H9 (cell line): ENCODE data around the gene PUM1. TPM values are rescaled to one million over a fixed set of nuclear protein-coding genes. Genes with fewer than 3 reads are reported as not detected.

ENCODE experiments used
- DNase-seq: peaks from one replicate; pipeline ENCODE4 v3.0.0-alpha.2; 2017
- H2AFZ ChIP-seq: one replicate; pipeline ENCODE4 v1.6.1; 2013; ENCODE audit warnings: mild to moderate bottlenecking, low read length, control low read depth, moderate library complexity
- H2AK5ac ChIP-seq: 2 replicates; pipeline ENCODE4 v1.6.1; 2013; ENCODE audit warnings: low read length, control low read depth, mixed read lengths; ENCODE audit not compliant: insufficient read length
- H2BK120ac ChIP-seq: one replicate; pipeline ENCODE4 v1.6.1; 2013; ENCODE audit warnings: low read depth, mild to moderate bottlenecking, low read length, control low read depth, inconsistent platforms; ENCODE audit not compliant: poor library complexity, severe bottlenecking
- H2BK12ac ChIP-seq: 2 replicates; pipeline ENCODE4 v1.6.1; 2013; ENCODE audit warnings: low read length, control low read depth, mixed read lengths, low read depth; ENCODE audit not compliant: insufficient read length
- H2BK15ac ChIP-seq: 2 replicates; pipeline ENCODE4 v1.6.1; 2013; ENCODE audit warnings: low read depth, low read length, control low read depth
- H2BK20ac ChIP-seq: one replicate; pipeline ENCODE4 v1.6.1; 2013; ENCODE audit warnings: low read depth, mild to moderate bottlenecking, low read length, control low read depth, inconsistent platforms; ENCODE audit not compliant: poor library complexity, severe bottlenecking
- H2BK5ac ChIP-seq: 2 replicates; pipeline ENCODE4 v1.6.1; 2013; ENCODE audit warnings: low read length, control low read depth, mixed read lengths; ENCODE audit not compliant: insufficient read length
- H3K14ac ChIP-seq: 2 replicates; pipeline ENCODE4 v1.6.1; 2013; ENCODE audit warnings: low read length, control low read depth; ENCODE audit not compliant: insufficient read depth
- H3K18ac ChIP-seq: 2 replicates; pipeline ENCODE4 v1.6.1; 2013; ENCODE audit warnings: low read depth, mild to moderate bottlenecking, mixed read lengths, low read length, control low read depth; ENCODE audit not compliant: insufficient read length
- H3K23ac ChIP-seq: 2 replicates; pipeline ENCODE4 v1.6.1; 2013; ENCODE audit warnings: low read length, control low read depth, mixed read lengths, low read depth; ENCODE audit not compliant: insufficient read length
- H3K23me2 ChIP-seq: 2 replicates; pipeline ENCODE4 v1.6.1; 2013; ENCODE audit warnings: low read depth, mild to moderate bottlenecking, mixed read lengths, low read length, control low read depth; ENCODE audit not compliant: insufficient read length, poor library complexity, severe bottlenecking
- H3K27ac ChIP-seq: 2 replicates; pipeline ENCODE4 v1.5.1; 2013; ENCODE audit warnings: low read length, control low read depth, mixed read lengths, low read depth; ENCODE audit not compliant: insufficient read length
- H3K27me3 ChIP-seq: 2 replicates; pipeline ENCODE4 v1.6.1; 2013; ENCODE audit warnings: low read length, control low read depth, inconsistent platforms; ENCODE audit not compliant: insufficient read depth
- H3K4ac ChIP-seq: 2 replicates; pipeline ENCODE4 v1.6.1; 2013; ENCODE audit warnings: low read depth, mild to moderate bottlenecking, control low read depth, inconsistent platforms, low read length, moderate library complexity
- H3K4me1 ChIP-seq: 2 replicates; pipeline ENCODE4 v1.6.1; 2013; ENCODE audit warnings: low read length, control low read depth, inconsistent platforms; ENCODE audit not compliant: insufficient read depth
- H3K4me2 ChIP-seq: 2 replicates; pipeline ENCODE4 v1.6.1; 2013; ENCODE audit warnings: low read length, control low read depth, mixed read lengths; ENCODE audit not compliant: insufficient read length, insufficient read depth
- H3K56ac ChIP-seq: 2 replicates; pipeline ENCODE4 v1.6.1; 2013; ENCODE audit warnings: low read depth, mild to moderate bottlenecking, mixed read lengths, low read length, control low read depth; ENCODE audit not compliant: insufficient read length
- H3K79me1 ChIP-seq: 2 replicates; pipeline ENCODE4 v1.6.1; 2013; ENCODE audit warnings: low read depth, mild to moderate bottlenecking, moderate library complexity, low read length, control low read depth, inconsistent platforms; ENCODE audit not compliant: insufficient read depth, poor library complexity, severe bottlenecking
- H3K79me2 ChIP-seq: 2 replicates; pipeline ENCODE4 v1.6.1; 2013; ENCODE audit warnings: low read length, control low read depth, inconsistent platforms; ENCODE audit not compliant: insufficient read depth
- H3K9ac ChIP-seq: 2 replicates; pipeline ENCODE4 v1.6.1; 2013; ENCODE audit warnings: low read length, control low read depth, mixed read lengths; ENCODE audit not compliant: insufficient read length; ENCODE audit errors: extremely low read depth
- H3K9me3 ChIP-seq: one replicate; pipeline ENCODE4 v1.6.1; 2013; ENCODE audit warnings: low read depth, low read length, inconsistent platforms; ENCODE audit not compliant: control insufficient read depth
- H3T11ph ChIP-seq: one replicate; pipeline ENCODE4 v1.6.1; 2013; ENCODE audit warnings: mild to moderate bottlenecking, low read length, control low read depth, inconsistent platforms
- H4K20me1 ChIP-seq: one replicate; pipeline ENCODE4 v1.6.1; 2013; ENCODE audit not compliant: control insufficient read depth, insufficient read length, insufficient read depth
- H4K5ac ChIP-seq: 2 replicates; pipeline ENCODE4 v1.6.1; 2013; ENCODE audit warnings: low read depth, mild to moderate bottlenecking, mixed read lengths, low read length, control low read depth; ENCODE audit not compliant: insufficient read length
- H4K8ac ChIP-seq: replicated peaks from 2 replicates; pipeline ENCODE4 v1.6.1; 2013; ENCODE audit warnings: low read length, control low read depth, mixed read lengths, low read depth; ENCODE audit not compliant: insufficient read length
- H4K91ac ChIP-seq: 2 replicates; pipeline ENCODE4 v1.6.1; 2013; ENCODE audit warnings: low read depth, mild to moderate bottlenecking, moderate library complexity, mixed read lengths, low read length, control low read depth; ENCODE audit not compliant: insufficient read length
- H3K27ac Mint-ChIP-seq, 3 experiments: 2 replicates in 2 of 3; 3 replicates in 1 of 3; pipeline ENCODE4 v1.8.0; 2020 to 2021; ENCODE audit warnings: mixed read lengths in 3 of 3, mild to moderate bottlenecking in 1 of 3, moderate library complexity in 1 of 3
- H3K27me3 Mint-ChIP-seq: 2 replicates; pipeline ENCODE4 v1.8.0; 2021; ENCODE audit warnings: low read depth, mild to moderate bottlenecking, moderate library complexity, mixed read lengths
- H3K36me3 Mint-ChIP-seq, 3 experiments: 2 replicates in 2 of 3; 3 replicates in 1 of 3; pipeline ENCODE4 v1.8.0; 2020 to 2021; ENCODE audit warnings: low read depth in 3 of 3, mixed read lengths in 3 of 3; ENCODE audit not compliant: insufficient read depth in 1 of 3
- H3K4me1 Mint-ChIP-seq, 2 experiments: 2 replicates each; pipeline ENCODE4 v1.8.0; 2020; ENCODE audit warnings: mixed read lengths in 2 of 2
- H3K4me3 Mint-ChIP-seq, 2 experiments: 2 replicates in 1 of 2; 3 replicates in 1 of 2; pipeline ENCODE4 v1.8.0; 2020 to 2021; ENCODE audit warnings: mild to moderate bottlenecking in 2 of 2, mixed read lengths in 2 of 2, moderate library complexity in 1 of 2
- H3K9me3 Mint-ChIP-seq, 2 experiments: 2 replicates in 1 of 2; 3 replicates in 1 of 2; pipeline ENCODE4 v1.8.0; 2020; ENCODE audit warnings: mild to moderate bottlenecking in 2 of 2, mixed read lengths in 2 of 2, moderate library complexity in 1 of 2
- CTCF ChIP-seq: fragments of 200-600 bp; sonication (generic); conservative IDR thresholded peaks from 3 replicates; pipeline ENCODE4 v1.8.0; 2021; ENCODE audit warnings: antibody characterized with exemption, mild to moderate bottlenecking
- WGBS: extraction: QIAGEN DNeasy Blood & Tissue Kit; methylation state at CpG from one replicate; pipeline ENCODE4 v1.1.7; 2013; ENCODE audit warnings: missing lambda C conversion rate, low lambda C conversion rate, mixed read lengths; ENCODE audit not compliant: insufficient read length; ENCODE audit errors: extremely low coverage; 5-methylcytosine and 5-hydroxymethylcytosine counted together
- total RNA-seq: library from RNA; stranded (reverse); gene quantifications from 2 replicates; pipeline ENCODE4 v1.2.1, GENCODE V29; 2021

Gene PUM1
- total RNA-seq, 1 experiment from 2014 or later, result 164 TPM

GRCh38 chr1:30929944-30930525, 135.5 kb downstream of the PUM1 start:
- H3K23ac ChIP-seq, result no peak overlapping the region
- TF ChIP-seq CTCF, result no peak
- 0 out of 7 replicates have a peak overlapping the region, but pooled peaks of 2 of the 3 experiments have one; percentile 68 to 71 for H3K27ac Mint-ChIP-seq

More at GRCh38 chr1:30929944-30930525, 135.5 kb downstream of the PUM1 start:
- Mint-ChIP-seq H3K4me1 (peaks cover 3 to 7% of the 10 kb centered on the region in 2 experiments), H3K27me3 (no peaks in the 10 kb centered on the region), H3K9me3 (no peaks in the 10 kb centered on the region), H3K36me3 (peaks cover 5 to 31% (median 26%) of the 10 kb centered on the region in 3 experiments; a peak in 6 of 7 replicates), H3K4me3 (no peak overlapping the region)
- Histone ChIP-seq H4K20me1 (no peaks in the 10 kb centered on the region), H2BK20ac (no peak overlapping the region), H3K4me2 (no peak overlapping the region), H3K27me3 (no peaks in the 10 kb centered on the region), H3K79me1 (no peaks in the 10 kb centered on the region), H2AK5ac (no peak overlapping the region), H2BK5ac (no peak overlapping the region), H4K5ac (no peak overlapping the region), H2BK15ac (no peak overlapping the region), H3K18ac (no peak overlapping the region), H3K9ac (no peak overlapping the region), H4K91ac (no peak overlapping the region), H3K79me2 (no peaks in the 10 kb centered on the region), H3K9me3 (no peaks in the 10 kb centered on the region), H2BK12ac (no peak overlapping the region), H3K14ac (no peak overlapping the region), H4K8ac (no peak overlapping the region), H3K4ac (no peak overlapping the region), H3K27ac (no peak overlapping the region), H3K56ac (no peak overlapping the region), H2BK120ac (no peak overlapping the region), H3K23me2 (no peaks in the 10 kb centered on the region), H3T11ph (no peak overlapping the region), H2AFZ (no peak overlapping the region), H3K4me1 (no peaks in the 10 kb centered on the region)
- WGBS, result no CpG with 5 or more reads among the region's 8 CpGs
- DNase-seq, result no peak
